Measurements from ENCODE around the gene NOP14. TPM values are rescaled to one million over a fixed set of nuclear protein-coding genes. Genes with fewer than 3 reads are reported as not detected.
"Not testable (repeated sequence)": the region's sequence is repeated elsewhere in the genome, so short reads cannot be mapped to it uniquely, and the experiment has no call there.

NOP14 gene
- total RNA-seq, 1 experiment from 2014 or later = 19.2 TPM

DNA sequence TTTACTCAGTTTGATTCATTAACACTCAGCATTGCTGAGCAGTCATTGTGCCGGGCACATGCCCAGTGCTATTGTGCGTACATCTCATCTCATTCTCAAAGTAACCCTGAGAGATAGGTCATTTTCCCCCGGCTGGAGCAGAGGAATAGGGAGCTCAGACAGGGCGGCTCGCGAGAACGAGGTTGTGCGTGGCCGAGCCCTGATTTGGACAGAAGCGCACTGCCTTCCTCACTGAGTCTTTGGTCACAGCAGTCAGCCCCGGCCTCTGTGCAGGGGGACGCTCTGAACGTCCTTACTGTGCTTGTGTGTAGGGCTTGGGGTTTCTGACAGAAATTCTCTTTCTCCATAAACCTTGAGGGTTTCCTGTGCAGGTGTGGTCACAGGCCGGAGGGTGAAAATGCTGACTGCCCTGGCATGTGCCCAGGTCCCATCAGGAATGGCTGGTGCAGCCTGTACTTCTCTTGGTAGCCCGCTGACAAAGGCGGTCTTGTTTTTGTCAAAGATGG lies 39.5 kb downstream of the NOP14 start:
- Histone ChIP-seq H4K20me1 (ENCODE audit: insufficient read depth, low read depth, low read length) (0 out of 2 replicates have a peak, but pooled peaks cover 4% of the 10 kb centered on the region), H2AFZ (ENCODE audit: low read length) (no peak overlapping the region), H3K4me2 (ENCODE audit: low read depth, low read length, poor library complexity, severe bottlenecking) (no peak overlapping the region), H3K4me3 (ENCODE audit: low read length) (no peak overlapping the region), H3K27ac (ENCODE audit: low read length) (no peak overlapping the region), H3K9me2 (replicated peaks; ENCODE audit: insufficient read depth, low read length) (no peaks in the 10 kb centered on the region), H3K9ac (ENCODE audit: low read length) (no peak overlapping the region), H3K4me1 (ENCODE audit: low read length) (peaks cover under 1% of the 10 kb centered on the region; the same call in 1 of the 2 replicates), H3K9me3 (ENCODE audit: low read length) (no peaks in the 10 kb centered on the region), H3K36me3 (ENCODE audit: insufficient read depth, low read length) (no peaks in the 10 kb centered on the region; the same call in 1 of the 2 replicates), H3K79me2 (ENCODE audit: low read length) (no peaks in the 10 kb centered on the region), H3K27me3 (ENCODE audit: low read length) (no peaks in the 10 kb centered on the region)
- DNase-seq = no peak

DNA sequence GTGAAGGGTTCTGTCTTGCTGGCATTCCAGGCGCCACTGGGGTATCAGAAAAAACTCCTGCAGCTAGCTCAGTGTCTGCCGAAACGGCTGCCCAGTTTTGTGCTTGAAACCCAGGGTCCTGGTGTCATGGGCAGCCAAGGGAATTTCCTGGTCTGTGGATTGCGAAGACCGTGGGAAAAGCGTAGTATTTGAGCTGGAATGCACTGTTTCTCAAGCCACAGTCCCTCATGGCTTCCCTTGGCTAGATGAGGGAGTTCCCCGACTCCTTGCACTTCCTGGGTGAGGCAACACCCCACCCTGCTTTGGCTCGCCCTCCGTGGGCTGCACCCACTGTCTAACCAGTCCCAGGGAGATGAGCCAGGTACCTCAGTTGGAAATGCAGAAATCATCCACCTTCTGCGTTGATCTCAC lies 40.1 kb downstream of the NOP14 start:
- Histone ChIP-seq H3K9me2 (replicated peaks; ENCODE audit: insufficient read depth, low read length) (no peaks in the 10 kb centered on the region), H3K4me1 (ENCODE audit: low read length) (peaks cover 5% of the 10 kb centered on the region; the same call in 1 of the 2 replicates), H3K9me3 (ENCODE audit: low read length) (no peaks in the 10 kb centered on the region), H3K9ac (ENCODE audit: low read length) (no peak overlapping the region), H3K27me3 (ENCODE audit: low read length) (no peaks in the 10 kb centered on the region), H3K4me2 (ENCODE audit: low read depth, low read length, poor library complexity, severe bottlenecking) (no peak overlapping the region), H3K79me2 (ENCODE audit: low read length) (no peaks in the 10 kb centered on the region), H3K4me3 (ENCODE audit: low read length) (no peak overlapping the region), H4K20me1 (ENCODE audit: insufficient read depth, low read depth, low read length) (0 out of 2 replicates have a peak, but pooled peaks cover 4% of the 10 kb centered on the region), H3K36me3 (ENCODE audit: insufficient read depth, low read length) (no peaks in the 10 kb centered on the region; the same call in 1 of the 2 replicates), H3K27ac (ENCODE audit: low read length) (no peak overlapping the region), H2AFZ (ENCODE audit: low read length) (no peak overlapping the region)
- no peak for DNase-seq

DNA sequence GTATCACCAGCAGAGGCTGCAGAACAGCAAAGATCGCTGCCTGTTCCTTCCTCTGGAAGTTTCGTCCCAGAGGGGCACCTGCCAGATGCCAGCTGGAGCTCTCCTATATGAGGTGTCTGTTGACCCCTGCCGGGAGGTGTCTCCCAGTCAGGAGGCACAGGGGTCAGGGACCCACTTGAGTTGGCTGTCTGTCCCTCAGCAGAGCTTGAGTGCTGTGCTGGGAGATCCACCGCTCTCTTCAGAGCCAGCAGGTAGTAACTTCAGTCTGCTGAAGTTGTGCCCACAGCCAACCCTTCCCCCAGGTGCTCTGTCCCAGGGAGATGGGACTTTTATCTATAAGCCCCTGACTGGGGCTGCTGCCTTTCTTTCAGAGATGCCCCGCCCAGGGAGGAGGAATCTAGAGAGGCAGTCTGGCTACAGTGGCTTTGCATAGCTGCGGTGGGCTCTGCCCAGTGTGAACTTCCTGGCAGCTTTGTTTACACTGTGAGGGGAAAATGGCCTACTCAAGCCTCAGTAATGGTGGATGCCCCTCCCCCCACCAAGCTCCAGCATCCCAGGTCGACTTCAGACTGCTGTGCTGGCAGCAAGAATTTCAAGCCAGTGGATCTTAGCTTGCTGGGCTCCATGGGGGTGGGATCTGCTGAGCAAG lies 40.6 kb downstream of the NOP14 start:
- H3K27ac ChIP-seq (ENCODE audit: low read length) = not testable (repeated sequence)

DNA sequence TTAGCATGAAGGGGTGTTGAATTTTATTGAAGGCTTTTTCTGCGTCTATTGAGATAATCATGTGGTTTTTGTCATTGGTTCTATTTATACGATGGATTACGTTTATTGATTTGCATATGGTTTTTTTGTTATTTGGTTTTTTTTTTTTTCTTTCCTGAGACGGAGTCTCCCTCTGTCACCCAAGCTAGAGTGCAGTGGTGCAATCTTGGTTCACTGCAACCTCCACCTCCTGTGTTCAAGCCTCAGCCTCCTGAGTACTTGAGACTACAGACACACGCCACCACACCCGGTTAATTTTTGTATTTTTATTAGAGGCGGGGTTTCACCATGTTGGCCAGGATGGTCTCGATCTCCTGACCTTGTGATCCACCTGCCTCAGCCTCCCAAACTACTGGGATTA lies 44.5 kb downstream of the NOP14 start:
- not testable (repeated sequence) for H4K20me1 ChIP-seq (ENCODE audit: insufficient read depth, low read depth, low read length); H3K9ac ChIP-seq (ENCODE audit: low read length); H3K4me3 ChIP-seq (ENCODE audit: low read length); H2AFZ ChIP-seq (ENCODE audit: low read length); DNase-seq; H3K27ac ChIP-seq (ENCODE audit: low read length); H3K79me2 ChIP-seq (ENCODE audit: low read length); H3K27me3 ChIP-seq (ENCODE audit: low read length); H3K9me3 ChIP-seq (ENCODE audit: low read length); H3K4me2 ChIP-seq (ENCODE audit: low read depth, low read length, poor library complexity, severe bottlenecking); H3K36me3 ChIP-seq (ENCODE audit: insufficient read depth, low read length); H3K9me2 ChIP-seq (replicated peaks; ENCODE audit: insufficient read depth, low read length); H3K4me1 ChIP-seq (ENCODE audit: low read length)

More for the DNA sequence above, 40.6 kb downstream of the NOP14 start:
- H4K20me1 ChIP-seq (ENCODE audit: insufficient read depth, low read depth, low read length); H3K4me3 ChIP-seq (ENCODE audit: low read length); H3K9me3 ChIP-seq (ENCODE audit: low read length); H3K4me2 ChIP-seq (ENCODE audit: low read depth, low read length, poor library complexity, severe bottlenecking); H3K27me3 ChIP-seq (ENCODE audit: low read length); H3K79me2 ChIP-seq (ENCODE audit: low read length); H3K4me1 ChIP-seq (ENCODE audit: low read length); H2AFZ ChIP-seq (ENCODE audit: low read length); H3K9ac ChIP-seq (ENCODE audit: low read length); H3K36me3 ChIP-seq (ENCODE audit: insufficient read depth, low read length); H3K9me2 ChIP-seq (replicated peaks; ENCODE audit: insufficient read depth, low read length); DNase-seq: not testable (repeated sequence)

DNA sequence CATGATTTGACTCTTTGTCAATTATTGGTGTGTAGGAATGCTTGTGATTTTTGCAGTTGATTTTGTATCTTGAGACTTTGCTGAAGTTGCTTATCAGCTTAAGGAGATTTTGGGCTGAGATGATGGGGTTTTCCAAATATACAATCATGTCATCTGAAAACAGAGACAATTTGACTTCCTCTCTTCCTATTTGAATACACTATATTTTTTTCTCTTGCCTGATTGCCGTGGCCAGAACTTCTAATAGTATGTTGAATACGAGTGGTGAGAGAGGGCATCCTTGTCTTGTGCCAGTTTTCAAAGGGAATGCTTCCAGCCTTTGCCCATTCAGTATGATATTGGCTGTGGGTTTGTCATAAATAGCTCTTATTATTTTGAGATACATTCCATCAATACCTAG lies 44.9 kb downstream of the NOP14 start:
- H2AFZ ChIP-seq (ENCODE audit: low read length); H3K4me2 ChIP-seq (ENCODE audit: low read depth, low read length, poor library complexity, severe bottlenecking); H4K20me1 ChIP-seq (ENCODE audit: insufficient read depth, low read depth, low read length); H3K9ac ChIP-seq (ENCODE audit: low read length); H3K27ac ChIP-seq (ENCODE audit: low read length); H3K27me3 ChIP-seq (ENCODE audit: low read length); H3K36me3 ChIP-seq (ENCODE audit: insufficient read depth, low read length); H3K79me2 ChIP-seq (ENCODE audit: low read length); DNase-seq; H3K4me1 ChIP-seq (ENCODE audit: low read length); H3K9me3 ChIP-seq (ENCODE audit: low read length); H3K9me2 ChIP-seq (replicated peaks; ENCODE audit: insufficient read depth, low read length); H3K4me3 ChIP-seq (ENCODE audit: low read length): not testable (repeated sequence)

DNA sequence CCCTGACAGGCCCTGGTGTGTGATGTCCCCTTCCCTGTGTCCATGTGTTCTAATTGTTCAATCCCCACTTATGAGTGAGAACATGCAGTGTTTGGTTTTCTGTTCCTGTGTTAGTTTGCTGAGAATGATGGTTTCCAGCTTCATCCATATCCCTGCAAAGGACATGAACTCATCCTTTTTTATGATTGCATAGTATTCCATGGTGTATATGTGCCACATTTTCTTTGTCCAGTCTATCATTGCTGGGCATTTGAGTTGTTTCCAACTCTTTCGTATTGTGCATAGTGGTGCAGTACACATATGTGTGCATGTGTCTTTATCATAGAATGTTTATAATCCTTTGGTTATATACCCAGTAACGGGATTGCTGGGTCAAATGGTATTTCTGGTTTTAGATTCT lies 46.5 kb downstream of the NOP14 start:
- H3K79me2 ChIP-seq (ENCODE audit: low read length); H3K9ac ChIP-seq (ENCODE audit: low read length); H3K9me3 ChIP-seq (ENCODE audit: low read length); H4K20me1 ChIP-seq (ENCODE audit: insufficient read depth, low read depth, low read length); H3K27ac ChIP-seq (ENCODE audit: low read length); H3K4me3 ChIP-seq (ENCODE audit: low read length); H3K9me2 ChIP-seq (replicated peaks; ENCODE audit: insufficient read depth, low read length); H3K4me2 ChIP-seq (ENCODE audit: low read depth, low read length, poor library complexity, severe bottlenecking); DNase-seq; H3K4me1 ChIP-seq (ENCODE audit: low read length); H2AFZ ChIP-seq (ENCODE audit: low read length); H3K36me3 ChIP-seq (ENCODE audit: insufficient read depth, low read length); H3K27me3 ChIP-seq (ENCODE audit: low read length): not testable (repeated sequence)

DNA sequence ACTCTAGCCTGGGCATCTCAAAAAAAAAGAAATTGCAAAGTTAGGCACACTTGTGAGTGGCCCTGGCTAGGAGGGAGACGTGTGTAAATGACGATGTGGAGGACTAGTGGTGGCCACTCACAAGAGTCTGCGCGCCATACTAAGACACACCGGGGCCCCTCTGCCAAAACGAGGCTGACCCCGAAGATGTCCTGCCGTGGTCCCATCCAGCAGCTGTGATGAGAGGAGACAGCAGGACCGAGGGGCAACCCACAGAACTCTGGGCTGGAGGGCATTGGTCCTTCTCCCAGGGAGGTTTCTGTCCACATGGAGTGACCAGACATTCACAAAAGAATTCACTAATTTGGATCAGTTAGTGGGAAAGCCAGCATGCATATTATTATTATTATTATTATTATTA lies 47.4 kb downstream of the NOP14 start:
- Histone ChIP-seq H3K36me3 (ENCODE audit: insufficient read depth, low read length) (peaks cover 2% of the 10 kb centered on the region; the same call in 1 of the 2 replicates), H2AFZ (ENCODE audit: low read length) (no peak overlapping the region), H3K9me2 (replicated peaks; ENCODE audit: insufficient read depth, low read length) (no peaks in the 10 kb centered on the region), H3K4me3 (ENCODE audit: low read length) (no peak overlapping the region), H3K9me3 (ENCODE audit: low read length) (no peaks in the 10 kb centered on the region), H3K79me2 (ENCODE audit: low read length) (no peaks in the 10 kb centered on the region), H3K9ac (ENCODE audit: low read length) (no peak overlapping the region), H4K20me1 (ENCODE audit: insufficient read depth, low read depth, low read length) (no peaks in the 10 kb centered on the region), H3K4me2 (ENCODE audit: low read depth, low read length, poor library complexity, severe bottlenecking) (no peak overlapping the region), H3K27ac (ENCODE audit: low read length) (no peak overlapping the region), H3K27me3 (ENCODE audit: low read length) (no peaks in the 10 kb centered on the region), H3K4me1 (ENCODE audit: low read length) (peaks cover 10% of the 10 kb centered on the region)
- DNase-seq = no peak

DNA sequence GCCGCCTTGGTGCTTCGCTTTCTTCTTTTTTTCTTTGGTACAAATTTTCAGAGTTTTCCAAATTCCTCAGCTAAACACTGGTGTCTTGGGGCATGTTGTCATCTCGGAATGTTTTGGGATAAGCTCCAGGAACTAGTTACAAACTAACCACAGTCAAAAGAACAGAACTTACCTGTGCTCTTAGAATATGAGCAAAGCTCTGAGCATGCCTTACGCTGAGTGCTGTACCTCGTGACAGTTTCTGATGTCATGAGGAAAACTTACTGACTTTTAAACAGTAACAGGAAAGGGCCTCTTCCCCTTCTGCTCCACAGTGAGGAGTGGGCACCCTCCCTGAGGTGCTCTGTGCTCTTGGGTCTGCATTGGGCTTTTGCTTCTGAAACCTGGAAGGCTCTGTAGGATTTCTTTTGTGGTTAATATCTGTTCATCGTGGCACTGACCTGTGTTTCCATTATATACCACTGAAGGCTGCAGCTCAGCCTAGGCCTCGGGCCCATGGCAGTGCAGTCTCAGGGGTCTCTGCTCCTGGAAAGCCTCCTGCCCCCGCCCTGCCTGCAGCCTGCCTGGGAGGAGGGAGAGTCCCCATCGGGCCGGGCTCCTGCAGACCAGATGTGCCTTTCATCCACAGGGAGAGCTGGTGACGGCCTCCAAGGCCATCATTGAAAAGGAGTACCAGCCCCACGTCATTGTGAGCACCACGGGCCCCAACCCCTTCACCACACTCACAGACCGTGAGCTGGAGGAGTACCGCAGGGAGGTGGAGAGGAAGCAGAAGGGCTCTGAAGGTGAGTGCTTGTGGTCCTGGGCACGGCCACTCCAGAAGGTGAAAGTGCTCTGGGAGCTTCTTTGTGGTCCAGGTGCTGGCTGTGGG lies 48.7 kb downstream of the NOP14 start:
- Histone ChIP-seq H3K9me2 (replicated peaks; ENCODE audit: insufficient read depth, low read length) (no peaks in the 10 kb centered on the region), H3K4me3 (ENCODE audit: low read length) (no peak overlapping the region), H3K79me2 (ENCODE audit: low read length) (no peaks in the 10 kb centered on the region), H3K27ac (ENCODE audit: low read length) (no peak overlapping the region), H4K20me1 (ENCODE audit: insufficient read depth, low read depth, low read length) (no peaks in the 10 kb centered on the region), H3K9ac (ENCODE audit: low read length) (no peak overlapping the region), H3K36me3 (ENCODE audit: insufficient read depth, low read length) (peaks cover 4% of the 10 kb centered on the region; the same call in 1 of the 2 replicates), H3K4me2 (ENCODE audit: low read depth, low read length, poor library complexity, severe bottlenecking) (no peak overlapping the region), H2AFZ (ENCODE audit: low read length) (no peak overlapping the region), H3K27me3 (ENCODE audit: low read length) (no peaks in the 10 kb centered on the region), H3K9me3 (ENCODE audit: low read length) (no peaks in the 10 kb centered on the region), H3K4me1 (ENCODE audit: low read length) (peaks cover 10% of the 10 kb centered on the region)
- no peak for DNase-seq

Data from Karpas-422 (cell line).